ENCODE results near the gene ITPR2.

Gene ITPR2

DNA sequence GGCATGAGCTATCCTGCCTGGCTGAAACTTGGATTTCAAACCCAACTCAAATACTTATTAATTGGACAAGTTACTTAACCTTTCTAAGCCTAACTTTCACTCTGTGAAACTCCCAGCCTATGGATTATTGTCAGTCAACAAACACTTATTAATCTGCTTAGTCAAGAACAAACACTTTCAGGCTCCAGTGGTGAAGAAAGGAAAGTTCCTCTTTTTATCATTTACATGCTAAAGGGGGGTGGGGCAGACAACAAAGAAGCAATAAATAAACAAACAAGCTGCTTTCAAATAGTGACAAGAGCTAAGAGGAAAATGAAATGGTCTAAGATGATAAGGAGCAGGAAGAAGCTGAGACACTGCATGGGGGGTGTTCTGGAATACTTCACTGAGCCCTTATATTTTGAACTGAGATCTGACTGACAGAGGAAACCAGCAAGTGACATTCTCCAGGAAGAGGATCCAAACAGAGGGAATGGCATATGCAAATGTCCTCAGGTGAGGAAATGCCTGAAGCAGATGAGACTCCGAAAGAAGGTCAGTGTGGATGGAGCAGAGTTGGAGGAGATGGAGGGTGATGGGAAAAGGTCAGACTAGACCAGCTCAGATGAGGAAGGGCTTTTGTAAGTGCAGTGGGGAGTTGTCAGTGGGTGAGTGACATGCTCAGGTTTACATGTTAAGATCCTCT lies 259.6 kb downstream of the ITPR2 start:
- DNase-seq (ENCODE audit: low read depth, low spot score) = no peak

DNA sequence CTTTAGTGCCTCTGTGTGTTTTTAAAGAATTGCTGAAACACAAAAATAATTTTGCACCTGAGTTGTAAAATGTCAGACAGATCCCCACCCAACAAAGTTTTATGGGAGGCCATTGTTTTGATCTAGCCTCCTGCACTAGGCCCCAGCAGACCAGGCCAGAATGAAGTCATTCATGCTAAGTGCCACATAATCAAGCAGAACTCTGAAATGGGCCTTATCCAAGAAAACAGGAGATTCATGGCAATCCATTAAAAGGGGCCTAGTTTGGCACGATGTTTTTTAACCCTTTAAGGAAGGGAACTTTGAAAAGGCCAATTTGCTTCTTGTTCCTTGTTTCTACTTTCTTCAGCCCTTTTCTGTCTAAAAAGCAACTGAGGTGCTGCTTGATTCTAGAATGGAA lies 260.9 kb downstream of the ITPR2 start:
- no peak for DNase-seq (ENCODE audit: low read depth, low spot score)

DNA sequence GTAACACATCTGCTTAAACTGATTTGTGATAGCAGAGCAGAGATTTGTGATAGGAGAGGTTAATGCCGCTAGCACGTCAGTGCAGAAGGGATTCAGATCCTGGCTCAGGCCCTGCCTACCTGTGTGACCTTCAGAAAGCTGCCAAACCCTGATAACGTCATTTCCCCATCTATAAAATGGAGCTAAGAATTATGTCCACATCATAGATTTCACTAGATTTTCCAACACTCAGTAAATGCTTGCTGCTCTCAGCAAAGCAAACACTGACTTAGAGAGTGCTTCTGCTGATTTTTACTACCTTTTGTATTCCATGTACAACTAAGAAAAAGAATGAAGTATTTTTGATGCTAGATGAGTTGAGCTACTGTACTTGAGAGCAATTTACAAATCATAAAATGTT lies 261.4 kb downstream of the ITPR2 start:
- DNase-seq (ENCODE audit: low read depth, low spot score) = no peak

DNA sequence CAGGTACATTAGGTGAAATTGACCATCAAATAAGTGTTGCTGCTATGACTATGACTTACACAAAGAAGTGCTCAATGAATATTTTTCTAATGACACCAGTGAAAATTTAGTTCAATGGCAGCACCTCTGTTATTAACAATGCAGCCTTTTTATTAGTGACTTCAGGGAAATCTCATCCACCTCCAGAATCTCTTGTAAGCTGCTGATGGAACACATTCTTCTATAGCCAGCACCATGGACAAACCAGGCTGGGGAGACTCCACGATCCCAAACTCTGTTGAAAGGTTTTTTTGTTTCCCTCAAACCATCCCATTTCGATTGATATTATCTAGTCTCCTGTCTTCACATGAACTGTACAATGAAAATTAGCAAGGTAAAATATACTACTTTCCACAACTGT lies 265.9 kb downstream of the ITPR2 start:
- DNase-seq (ENCODE audit: low read depth, low spot score) = no peak

GRCh38 chr12:26566675-26567074 lies 266.3 kb downstream of the ITPR2 start:
- DNase-seq (ENCODE audit: low read depth, low spot score) = no peak

GRCh38 chr12:26566186-26566585 lies 266.8 kb downstream of the ITPR2 start:
- DNase-seq (ENCODE audit: low read depth, low spot score) = no peak

- no peak for DNase-seq (ENCODE audit: low read depth, low spot score)
Observed at GRCh38 chr12:26564391-26564790, 268.6 kb downstream of the ITPR2 start.

DNA sequence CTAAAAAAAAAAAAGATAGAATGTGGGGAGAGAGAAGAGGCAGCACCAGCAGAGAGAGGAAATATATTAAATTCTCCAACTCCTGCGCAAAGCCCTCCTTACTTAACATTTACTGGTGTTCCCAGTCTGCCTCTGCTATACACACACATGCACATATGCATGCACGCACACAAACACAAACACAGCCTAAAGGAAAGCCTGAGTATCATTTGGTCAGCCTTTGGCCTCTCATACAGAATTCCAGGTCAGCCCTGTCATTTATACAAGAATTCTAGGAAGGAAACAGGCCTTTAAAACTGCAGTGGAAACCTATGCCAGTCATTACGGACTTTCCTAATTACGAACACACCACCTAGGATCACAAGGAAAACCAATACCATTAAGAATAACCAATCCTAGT lies 269.4 kb downstream of the ITPR2 start:
- no peak for DNase-seq (ENCODE audit: low read depth, low spot score)

DNA sequence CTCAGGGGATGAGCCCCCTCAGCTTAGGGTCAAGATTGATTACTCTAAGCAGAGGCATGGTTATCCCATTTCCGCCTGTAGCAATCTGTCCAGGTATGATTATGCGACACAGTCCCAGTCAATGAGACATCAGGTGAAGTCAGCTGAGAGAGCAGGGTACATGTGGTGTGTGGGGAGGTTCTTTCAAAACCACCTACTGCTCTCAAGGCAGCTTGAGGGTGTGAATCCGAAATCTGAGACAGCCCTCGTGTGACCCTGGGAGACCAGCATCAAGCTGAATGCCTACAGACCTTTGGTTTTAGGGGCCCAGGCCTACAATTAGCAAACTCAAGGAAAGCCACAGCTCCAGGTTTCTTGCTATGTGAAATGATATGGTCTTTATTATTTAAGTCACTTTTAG lies 275.7 kb downstream of the ITPR2 start:
- no peak for DNase-seq (ENCODE audit: low read depth, low spot score)

DNA sequence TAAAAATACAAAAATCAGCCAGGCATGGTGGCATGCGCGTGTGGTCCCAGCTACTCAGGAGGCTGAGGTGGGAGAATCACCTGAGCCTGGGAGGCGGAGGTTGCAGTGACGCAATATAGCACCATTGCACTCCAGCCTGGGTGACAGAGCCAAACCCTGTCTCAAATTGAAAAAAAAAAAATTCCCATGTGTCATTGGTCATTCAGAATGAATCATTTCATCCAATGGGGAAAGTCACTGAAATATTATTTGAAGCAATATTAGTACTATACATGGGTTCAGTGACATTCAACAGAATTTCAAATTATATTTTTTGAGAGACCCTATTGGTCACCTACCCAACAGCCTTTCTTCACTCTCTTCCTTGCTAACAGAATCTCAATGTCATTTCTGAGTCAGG lies 276.1 kb downstream of the ITPR2 start:
- no peak for DNase-seq (ENCODE audit: low read depth, low spot score)

GRCh38 chr12:26555139-26555538 lies 277.9 kb downstream of the ITPR2 start:
- DNase-seq (ENCODE audit: low read depth, low spot score) = no peak

GRCh38 chr12:26554332-26554731 lies 278.7 kb downstream of the ITPR2 start:
- DNase-seq (ENCODE audit: low read depth, low spot score) = no peak

GRCh38 chr12:26551385-26551784 lies 281.6 kb downstream of the ITPR2 start:
- DNase-seq (ENCODE audit: low read depth, low spot score) = no peak

DNA sequence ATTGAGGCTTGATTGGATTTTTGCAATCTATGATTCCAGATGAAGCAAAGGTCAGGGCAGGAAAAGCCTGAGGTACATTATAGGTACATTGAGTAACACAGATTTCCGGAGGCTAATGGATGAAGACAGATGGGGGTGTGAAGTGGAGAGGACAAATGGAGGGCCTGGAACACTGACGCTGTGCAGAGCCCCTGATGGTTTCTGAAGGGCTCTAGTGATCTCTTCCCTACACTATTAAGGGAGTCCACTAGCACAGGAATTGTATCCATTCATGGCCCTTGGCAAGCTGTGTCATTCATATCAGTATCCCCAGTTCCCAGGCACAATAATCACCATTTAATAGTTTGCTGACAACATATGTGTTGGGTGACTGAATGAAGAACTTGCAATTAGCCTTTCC lies 284.8 kb downstream of the ITPR2 start:
- no peak for DNase-seq (ENCODE audit: low read depth, low spot score)

DNA sequence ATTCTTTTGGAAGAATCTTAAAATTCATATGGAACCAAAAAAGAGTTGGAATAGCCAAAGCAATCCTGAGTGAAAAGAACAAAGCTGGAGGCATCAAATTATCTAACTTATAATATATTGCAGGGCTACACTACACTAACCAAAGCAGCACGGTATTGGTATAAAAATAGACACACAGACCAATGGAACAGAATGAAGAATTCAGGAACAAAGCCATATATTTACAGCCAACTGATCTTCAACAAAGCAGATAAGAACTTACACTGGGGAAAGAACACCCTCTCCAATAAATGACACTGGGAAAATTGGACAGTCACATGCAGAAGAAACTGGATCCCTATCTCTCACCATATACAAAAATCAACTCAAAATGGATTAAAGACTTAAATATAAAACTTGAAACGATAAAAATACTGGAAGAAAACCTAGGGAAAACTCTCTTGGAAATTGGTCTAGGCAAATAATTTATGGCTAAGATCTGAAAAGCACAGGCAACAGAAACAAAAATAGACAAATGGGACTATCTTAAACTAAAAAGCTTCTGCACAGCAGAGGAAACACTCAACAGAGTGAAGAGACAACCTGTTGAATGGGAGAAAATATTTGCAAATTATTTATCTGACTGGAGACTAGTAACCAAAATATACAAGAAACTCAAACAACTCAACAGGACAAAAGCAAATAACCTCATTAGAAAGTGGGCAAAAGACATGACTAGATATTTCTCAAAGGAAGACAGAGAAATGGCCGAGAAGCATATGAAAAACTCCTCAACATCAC lies 286.3 kb downstream of the ITPR2 start:
- no peak for DNase-seq (ENCODE audit: low read depth, low spot score)

DNA sequence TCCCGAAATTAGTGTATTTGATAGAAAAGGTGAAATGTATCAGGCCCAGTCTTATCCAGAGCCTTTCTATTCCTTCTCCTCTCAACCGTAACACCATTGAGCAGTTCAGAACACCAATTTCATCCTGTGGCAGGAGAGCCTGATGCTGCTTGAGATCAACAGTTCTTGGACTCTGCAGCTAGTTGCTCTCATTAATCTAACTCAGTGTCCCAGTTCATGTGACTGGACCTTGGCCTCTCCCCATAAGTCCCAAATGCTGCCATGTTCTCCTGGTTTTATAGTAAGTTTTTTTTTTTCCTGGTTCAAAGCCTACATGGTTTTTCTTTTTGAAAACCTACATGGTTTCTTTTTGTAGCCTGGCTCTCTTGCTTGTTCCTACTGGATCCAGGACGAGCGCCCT lies 293.9 kb downstream of the ITPR2 start:
- DNase-seq (ENCODE audit: low read depth, low spot score) = no peak

DNA sequence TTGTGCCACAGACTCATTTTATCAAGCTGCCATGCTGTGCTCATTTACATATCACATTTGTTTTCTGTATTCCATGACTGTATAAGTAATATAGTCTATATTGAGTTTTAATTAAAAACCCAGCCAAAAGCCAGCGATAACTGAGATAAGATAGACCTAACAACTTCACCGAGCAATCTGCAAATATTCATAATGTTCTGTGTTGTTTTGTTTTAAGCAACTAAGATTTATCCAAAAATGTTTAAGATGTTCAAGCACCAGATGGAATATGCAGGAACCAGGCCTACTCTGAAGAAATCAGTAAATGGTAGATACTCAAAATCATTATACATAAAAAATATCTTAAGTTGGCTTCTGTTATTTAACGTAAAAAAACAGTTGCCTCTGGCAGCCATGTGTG lies 295.3 kb downstream of the ITPR2 start:
- no peak for DNase-seq (ENCODE audit: low read depth, low spot score)

- DNase-seq (ENCODE audit: low read depth, low spot score) = no peak
Observed at GRCh38 chr12:26537126-26537525, 295.9 kb downstream of the ITPR2 start.

DNA sequence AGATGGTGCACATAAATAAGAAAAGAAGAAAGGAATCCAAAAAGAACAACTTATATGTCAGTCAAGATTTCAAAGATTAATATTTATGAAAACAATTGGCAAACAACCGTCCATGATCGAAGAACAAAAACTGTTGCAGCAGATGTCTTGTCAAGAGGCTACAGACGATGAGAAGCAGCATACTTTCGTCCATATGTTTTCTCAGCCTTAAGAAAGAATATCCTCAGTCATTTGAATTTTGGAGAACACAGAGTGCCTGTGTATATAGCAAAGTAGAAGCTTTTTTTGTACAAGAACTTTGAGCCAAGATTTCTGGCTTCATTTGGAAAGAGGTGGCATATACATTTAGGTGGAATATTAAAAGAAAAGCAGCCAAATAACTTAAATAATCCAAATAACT lies 297.2 kb downstream of the ITPR2 start:
- DNase-seq (ENCODE audit: low read depth, low spot score) = no peak

DNA sequence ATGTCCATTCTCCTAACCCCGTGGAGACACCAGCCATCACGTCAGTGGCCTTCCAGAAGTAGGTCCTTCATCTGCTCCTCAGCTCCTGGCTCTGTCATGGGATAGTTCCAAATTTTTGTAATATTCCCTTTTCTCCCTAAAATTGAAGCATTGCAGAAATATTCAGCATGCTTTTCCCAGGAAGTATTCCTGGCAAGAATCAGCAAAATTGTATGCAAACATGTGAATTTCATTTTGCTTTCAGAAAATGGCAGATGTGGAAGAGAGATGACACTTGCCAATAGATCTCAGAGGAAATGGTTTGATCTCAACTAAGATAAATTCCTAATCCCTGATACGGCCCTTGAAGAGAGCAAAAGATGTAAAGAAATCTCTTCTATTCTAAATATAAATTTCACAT lies 298.9 kb downstream of the ITPR2 start:
- no peak for DNase-seq (ENCODE audit: low read depth, low spot score)

- no peak for DNase-seq (ENCODE audit: low read depth, low spot score)
Observed at GRCh38 chr12:26533211-26533610, 299.8 kb downstream of the ITPR2 start.

- DNase-seq (ENCODE audit: low read depth, low spot score) = no peak
Observed at GRCh38 chr12:26530461-26530860, 302.5 kb downstream of the ITPR2 start.

GRCh38 chr12:26528943-26529342 lies 304.1 kb downstream of the ITPR2 start:
- no peak for DNase-seq (ENCODE audit: low read depth, low spot score)
